ENCODE data around the gene DOCK2. TPM values are rescaled to one million over a fixed set of nuclear protein-coding genes. Genes with fewer than 3 reads are reported as not detected.

DOCK2 gene
- total RNA-seq, 2 experiments from 2014 or later, result 161 to 205 TPM

DNA sequence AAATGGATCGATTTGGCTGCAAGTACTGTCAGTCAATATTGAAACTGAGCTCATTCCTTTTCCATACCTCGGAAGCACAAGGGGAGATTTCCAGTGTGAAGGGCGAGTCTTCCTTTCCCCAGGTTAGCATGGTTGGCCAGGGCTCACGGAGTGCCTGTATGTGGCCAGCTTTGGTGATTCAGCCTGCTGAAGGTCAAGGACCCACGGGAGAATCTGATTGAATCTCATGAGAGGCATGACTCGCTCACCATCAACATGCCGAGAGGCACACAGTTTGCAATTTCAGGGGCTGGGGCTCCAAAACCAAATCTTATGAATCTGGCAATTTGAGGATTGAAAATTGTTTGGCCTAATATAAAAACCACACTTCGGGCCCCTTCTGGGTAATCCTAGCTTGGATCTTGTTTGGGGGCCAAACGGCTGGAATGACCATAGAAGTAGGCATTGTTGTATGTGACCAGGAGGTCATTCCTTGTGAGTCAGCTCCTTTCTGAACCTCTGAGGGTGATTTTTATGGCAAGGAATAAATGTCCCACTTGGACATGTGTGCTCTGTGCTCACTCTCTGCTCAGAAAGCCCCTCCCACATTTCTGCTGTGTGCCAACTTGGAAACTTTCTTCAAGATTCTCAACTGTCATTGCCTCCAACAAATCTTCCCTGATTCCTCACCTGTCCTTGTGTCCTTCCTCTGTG is 69.8 kb downstream of the DOCK2 start:
- BruUV-seq (replicated peaks), result no TSS peak
- intact Hi-C loops (cut with micrococcal nuclease; ENCODE audit: unreplicated experiment), result no loop called here
- peaks cover 98% of the 10 kb centered on the region for H3K36me3 ChIP-seq (ENCODE audit: insufficient read depth, low read length)
- no peak overlapping the region for H2AFZ ChIP-seq (ENCODE audit: low read length)
- peaks cover 63% of the 10 kb centered on the region for H3K4me1 ChIP-seq (ENCODE audit: insufficient read depth, low read length, poor library complexity, severe bottlenecking)
- H3K9me3 ChIP-seq (ENCODE audit: low read length), result no peaks in the 10 kb centered on the region
- peaks cover 3% of the 10 kb centered on the region; the same call in 1 of the 2 replicates for H3K79me2 ChIP-seq (ENCODE audit: insufficient read depth, low read depth, low read length)
- H4K20me1 ChIP-seq (ENCODE audit: insufficient read depth, low read length), result no peaks in the 10 kb centered on the region
- ChIA-PET POLR2A (interaction anchor here (0.5 to 2.0 kb wide), 4 partner anchors 9 to 168 kb away, joined by 3 to 5 read pairs (median 4); partner anchors contain the start of gene SPDL1), CTCF (ENCODE audit: unreplicated experiment) (interaction anchor here (1.0 kb wide), 1 partner anchor 14 kb away, joined by 4 read pairs; no protein-coding TSS in a partner anchor)
- peak overlapping the region; percentile 86 for H3K27ac ChIP-seq (ENCODE audit: low read depth, low read length, poor library complexity, severe bottlenecking)
- H3K4me3 ChIP-seq (ENCODE audit: low read depth, low read length, poor library complexity, severe bottlenecking), result no peak overlapping the region
- no peak overlapping the region for H3K4me2 ChIP-seq (ENCODE audit: low read length)
- no peaks in the 10 kb centered on the region for H3K9me2 ChIP-seq (ENCODE audit: insufficient read depth, low read length)
- DNase-seq (ENCODE audit: low spot score), result no peak
- TF ChIP-seq CTCF (conservative IDR thresholded peaks at IDR 0.05; ENCODE audit: low read length), result no peak
- no peak for TF ChIP-seq EZH2phosphoT487 (IDR thresholded peaks at IDR 0.05; ENCODE audit: borderline replicate concordance, low read depth, low read length)

DNA sequence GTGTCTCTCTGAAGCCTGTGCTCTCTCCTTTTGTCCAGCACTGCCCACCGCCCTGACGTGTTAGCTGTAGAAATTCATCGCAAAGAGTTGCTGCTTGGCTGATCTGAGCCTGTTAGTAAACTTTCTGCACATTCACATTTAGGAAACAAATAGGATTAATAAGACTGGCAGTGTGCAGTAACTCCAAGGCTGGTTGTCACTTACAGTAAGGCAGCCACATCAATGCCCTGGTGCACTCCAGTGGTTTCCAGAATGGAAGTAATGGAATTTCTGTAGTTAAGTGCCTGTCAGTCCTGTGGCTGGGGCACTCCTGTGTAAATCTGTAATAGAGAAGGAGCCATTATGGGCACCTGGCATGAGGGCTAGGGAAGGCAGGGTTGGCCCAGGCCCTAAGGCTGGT is 70.6 kb downstream of the DOCK2 start:
- H3K27ac ChIP-seq (ENCODE audit: low read depth, low read length, poor library complexity, severe bottlenecking), result no peak overlapping the region
- H3K36me3 ChIP-seq (ENCODE audit: insufficient read depth, low read length), result peaks cover 98% of the 10 kb centered on the region
- BruUV-seq (replicated peaks), result no TSS peak
- H3K4me2 ChIP-seq (ENCODE audit: low read length), result no peak overlapping the region
- H3K9me2 ChIP-seq (ENCODE audit: insufficient read depth, low read length), result no peaks in the 10 kb centered on the region
- H4K20me1 ChIP-seq (ENCODE audit: insufficient read depth, low read length), result no peaks in the 10 kb centered on the region
- H3K4me1 ChIP-seq (ENCODE audit: insufficient read depth, low read length, poor library complexity, severe bottlenecking), result peaks cover 56% of the 10 kb centered on the region
- no peak for TF ChIP-seq EZH2phosphoT487 (IDR thresholded peaks at IDR 0.05; ENCODE audit: borderline replicate concordance, low read depth, low read length)
- TF ChIP-seq CTCF (conservative IDR thresholded peaks at IDR 0.05; ENCODE audit: low read length), result no peak
- DNase-seq (ENCODE audit: low spot score), result no peak
- H2AFZ ChIP-seq (ENCODE audit: low read length), result no peak overlapping the region
- CTCF ChIA-PET (ENCODE audit: unreplicated experiment), result no interaction called here
- peaks cover 3% of the 10 kb centered on the region; the same call in 1 of the 2 replicates for H3K79me2 ChIP-seq (ENCODE audit: insufficient read depth, low read depth, low read length)
- POLR2A ChIA-PET, result no interaction called here
- intact Hi-C loops (cut with micrococcal nuclease; ENCODE audit: unreplicated experiment), result no loop called here
- H3K4me3 ChIP-seq (ENCODE audit: low read depth, low read length, poor library complexity, severe bottlenecking), result no peak overlapping the region
- no peaks in the 10 kb centered on the region for H3K9me3 ChIP-seq (ENCODE audit: low read length)

DNA sequence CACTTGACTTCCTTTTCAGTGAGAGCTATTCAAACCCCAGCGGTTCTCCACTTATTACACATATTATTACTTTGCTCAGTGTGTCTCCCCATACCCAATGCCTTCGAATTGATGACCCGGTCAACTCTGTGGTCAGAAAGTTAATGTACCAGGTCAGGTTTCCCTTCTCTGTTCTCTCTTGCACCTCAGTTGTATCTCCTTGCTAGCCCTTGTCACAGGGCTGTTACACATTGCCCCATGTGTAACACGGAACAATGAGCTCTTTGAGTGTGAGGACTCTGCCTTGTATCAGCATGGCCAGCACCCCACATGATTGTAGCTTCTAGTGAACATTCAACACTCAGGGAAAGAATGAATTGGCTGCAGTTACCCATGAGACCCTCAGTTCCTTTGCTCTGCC is 73.6 kb downstream of the DOCK2 start:
- Histone ChIP-seq H3K4me1 (ENCODE audit: insufficient read depth, low read length, poor library complexity, severe bottlenecking) (peaks cover 26% of the 10 kb centered on the region), H3K27ac (ENCODE audit: low read depth, low read length, poor library complexity, severe bottlenecking) (no peak overlapping the region), H3K9me3 (ENCODE audit: low read length) (no peaks in the 10 kb centered on the region), H4K20me1 (ENCODE audit: insufficient read depth, low read length) (no peaks in the 10 kb centered on the region), H3K79me2 (ENCODE audit: insufficient read depth, low read depth, low read length) (no peaks in the 10 kb centered on the region), H3K9me2 (ENCODE audit: insufficient read depth, low read length) (no peaks in the 10 kb centered on the region), H3K4me3 (ENCODE audit: low read depth, low read length, poor library complexity, severe bottlenecking) (no peak overlapping the region), H3K36me3 (ENCODE audit: insufficient read depth, low read length) (peaks cover 100% of the 10 kb centered on the region), H3K4me2 (ENCODE audit: low read length) (no peak overlapping the region), H2AFZ (ENCODE audit: low read length) (no peak overlapping the region)
- ChIA-PET POLR2A (interaction anchor here (1.0 kb wide), 1 partner anchor 34 kb away, joined by 4 read pairs; no protein-coding TSS in a partner anchor), CTCF (ENCODE audit: unreplicated experiment) (no interaction called here)
- TSS peak; percentile 1 for BruUV-seq (replicated peaks)
- TF ChIP-seq CTCF (conservative IDR thresholded peaks at IDR 0.05; ENCODE audit: low read length), result no peak
- no peak for TF ChIP-seq EZH2phosphoT487 (IDR thresholded peaks at IDR 0.05; ENCODE audit: borderline replicate concordance, low read depth, low read length)
- intact Hi-C loops (cut with micrococcal nuclease; ENCODE audit: unreplicated experiment), result no loop called here
- DNase-seq (ENCODE audit: low spot score), result no peak

Data from OCI-LY7 (cell line).